Amniotic stem cell (primary cell): Measurements from ENCODE around the gene ASTN2.

ENCODE experiments used
- DNase-seq: peaks from one replicate; lab custom pipeline; 2025; lab: John Stamatoyannopoulos, UW

ASTN2 gene

DNA sequence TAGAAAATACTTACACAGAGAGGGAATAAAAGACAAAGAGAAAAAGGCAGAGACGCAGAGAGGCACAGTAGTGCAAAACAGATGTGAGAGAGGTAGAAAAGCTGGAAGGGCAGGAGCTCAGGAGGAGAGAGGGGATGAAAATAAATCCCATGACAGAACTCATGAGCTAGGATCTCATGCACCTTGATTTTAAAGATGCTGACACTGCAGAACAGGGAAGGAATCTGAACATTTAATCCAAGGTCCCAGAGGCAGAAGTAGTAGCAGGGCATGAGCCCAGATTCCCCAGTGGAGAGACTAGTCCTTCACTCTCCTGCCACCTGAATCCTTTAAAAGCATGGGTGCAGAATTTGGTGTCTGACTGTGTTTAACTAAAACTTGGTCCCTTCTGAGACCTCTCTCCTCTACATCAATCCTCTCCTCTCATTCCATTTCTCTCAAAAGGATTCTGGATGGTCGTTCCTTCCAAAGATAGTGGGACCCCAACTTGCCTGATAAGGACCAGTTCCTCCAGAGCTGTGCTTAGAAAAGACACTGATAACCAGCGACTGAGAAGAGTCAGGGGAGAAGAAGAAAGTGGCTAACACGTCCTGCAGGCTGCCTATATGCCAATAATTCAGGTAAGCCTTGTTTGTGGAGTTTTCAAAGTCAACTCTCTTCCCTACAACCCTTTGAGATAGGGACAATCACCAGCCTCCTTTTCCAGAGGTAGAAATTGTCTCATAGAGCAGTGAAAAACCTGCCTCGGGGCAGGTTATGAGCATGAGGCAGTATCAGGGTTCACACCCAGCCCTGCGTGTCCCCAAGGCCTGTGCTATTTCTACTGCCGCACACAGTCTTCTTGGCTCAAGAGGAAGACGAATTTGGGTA lies 931.0 kb downstream of the ASTN2 start:
- DNase-seq: no peak

DNA sequence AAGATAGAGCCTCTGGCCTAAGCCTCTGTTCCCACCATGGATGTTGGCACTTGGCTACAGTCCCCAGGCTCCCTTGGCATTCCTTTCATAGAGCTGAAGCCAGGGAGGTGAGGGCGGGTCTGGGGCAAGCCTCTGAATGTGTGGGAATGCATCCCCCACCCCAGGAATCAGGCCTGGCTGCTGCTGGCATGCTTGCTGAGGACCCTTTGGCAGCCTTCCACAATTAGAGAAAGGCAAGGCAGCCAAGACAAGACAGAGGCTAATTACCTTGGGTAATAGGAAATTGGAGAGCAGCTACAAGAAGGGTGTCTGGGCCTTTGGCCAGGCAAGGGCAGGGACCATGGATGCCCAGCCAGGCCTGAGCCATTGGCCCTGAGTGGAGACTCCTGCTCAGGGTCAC lies 932.1 kb downstream of the ASTN2 start:
- DNase-seq: no peak

DNA sequence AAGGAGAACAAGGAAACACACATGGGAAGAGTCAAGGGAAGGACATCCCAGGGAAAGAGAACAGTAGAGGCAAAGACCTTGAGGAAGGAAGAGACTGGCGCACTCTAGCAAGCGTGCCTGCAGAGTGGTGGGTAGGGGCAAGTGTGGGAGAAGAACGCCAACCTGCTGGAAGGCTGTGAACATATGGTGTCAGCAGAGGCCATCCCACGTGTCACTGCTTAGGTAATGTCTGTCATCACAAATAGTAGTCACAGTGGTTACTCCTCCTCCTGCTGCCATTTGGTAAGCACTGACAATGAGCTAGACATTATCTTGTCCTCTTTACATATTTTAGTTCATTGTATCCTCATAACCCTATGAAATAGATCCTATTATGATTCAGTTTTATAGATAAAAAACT lies 934.2 kb downstream of the ASTN2 start:
- DNase-seq: no peak

DNA sequence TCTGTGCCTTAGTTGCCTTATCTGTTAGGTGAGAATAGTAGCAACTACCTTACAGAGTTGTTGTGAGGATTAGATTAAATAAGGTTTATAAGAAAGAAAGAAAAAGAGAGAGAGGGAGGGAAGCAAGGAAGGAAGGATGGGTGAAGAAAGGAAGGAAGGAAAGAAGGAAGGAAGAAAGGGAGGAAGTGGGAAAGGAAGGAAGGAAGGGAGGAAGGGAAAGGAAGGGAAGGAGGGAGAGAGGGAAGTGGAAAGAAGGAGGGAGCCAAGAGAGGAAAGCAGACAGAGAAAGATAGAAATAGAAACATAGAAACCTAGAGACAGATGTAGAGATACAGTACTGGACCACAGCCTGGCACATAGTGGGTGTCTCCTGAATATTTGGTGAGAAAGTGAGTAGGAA lies 934.9 kb downstream of the ASTN2 start:
- no peak for DNase-seq

DNA sequence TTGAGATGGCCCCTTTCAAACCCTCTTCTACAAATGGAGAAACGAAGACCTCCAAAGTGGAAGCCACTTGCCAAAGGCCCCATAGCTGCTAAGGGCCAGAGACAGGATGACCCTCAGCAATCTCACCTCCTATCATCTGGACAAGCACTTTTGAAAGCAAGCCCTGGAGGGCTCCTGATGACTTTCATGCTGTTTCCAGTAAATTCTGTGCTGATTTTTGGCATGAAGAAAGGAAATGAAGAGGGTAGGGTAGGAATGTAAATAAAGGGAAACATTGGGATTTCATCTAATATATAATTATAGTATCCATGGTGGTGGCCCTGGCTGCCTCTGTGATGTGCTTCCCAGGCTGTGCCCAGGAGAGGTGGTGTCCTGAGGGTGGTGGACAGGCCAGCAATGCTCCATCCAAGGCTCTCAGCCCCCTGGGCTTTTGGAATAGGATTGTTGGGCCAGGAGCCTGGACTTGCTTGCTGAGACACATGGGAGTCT lies 935.8 kb downstream of the ASTN2 start:
- no peak for DNase-seq

DNA sequence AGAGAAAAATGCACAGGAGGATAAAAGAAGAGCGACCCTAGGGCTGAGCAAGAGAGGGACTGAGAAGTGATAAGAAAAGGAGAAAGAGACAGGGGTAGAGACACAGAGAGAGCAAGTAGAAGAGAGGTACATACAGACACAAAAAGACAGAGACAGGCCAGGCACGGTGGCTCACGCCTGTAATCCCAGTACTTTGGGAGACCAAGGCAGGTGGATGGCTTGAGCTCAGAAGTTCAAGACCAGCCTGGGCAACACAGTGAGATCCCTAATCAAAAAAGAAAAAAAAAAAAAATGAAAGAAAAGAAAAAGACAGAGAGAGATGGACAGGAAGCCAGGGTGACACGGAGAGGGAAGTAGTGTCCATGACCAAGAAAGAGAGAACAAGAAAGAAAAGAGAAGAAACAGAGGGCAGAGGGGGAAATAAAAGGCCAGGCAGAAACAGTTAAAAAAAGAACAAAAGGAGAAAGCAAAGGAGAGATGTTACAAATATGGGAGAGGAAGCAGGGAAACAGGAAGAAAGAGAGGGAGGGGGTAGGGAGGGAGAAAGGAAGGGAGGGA lies 937.2 kb downstream of the ASTN2 start:
- no peak for DNase-seq

DNA sequence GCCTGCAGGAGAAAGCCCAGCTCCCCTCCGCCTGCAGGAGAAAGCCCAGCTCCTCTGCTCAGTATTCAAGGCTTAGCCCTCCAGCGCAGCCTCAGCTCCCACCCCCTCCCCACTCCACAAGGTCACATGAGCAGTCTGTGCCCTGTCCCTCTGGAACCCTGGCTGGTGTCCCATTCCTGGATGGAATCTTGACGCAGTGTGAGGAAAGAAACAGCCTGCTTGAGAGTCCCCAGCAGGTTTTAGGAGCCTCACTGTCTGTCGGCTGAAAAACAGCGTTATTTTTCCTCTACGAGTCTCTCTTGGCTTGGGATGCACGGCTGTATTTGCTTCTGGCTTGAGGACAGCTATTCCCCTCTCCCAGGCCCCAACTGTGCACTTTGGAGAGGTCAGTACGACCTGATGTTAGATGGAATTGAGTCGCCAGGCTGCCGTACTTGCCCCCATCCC lies 937.9 kb downstream of the ASTN2 start:
- no peak for DNase-seq

DNA sequence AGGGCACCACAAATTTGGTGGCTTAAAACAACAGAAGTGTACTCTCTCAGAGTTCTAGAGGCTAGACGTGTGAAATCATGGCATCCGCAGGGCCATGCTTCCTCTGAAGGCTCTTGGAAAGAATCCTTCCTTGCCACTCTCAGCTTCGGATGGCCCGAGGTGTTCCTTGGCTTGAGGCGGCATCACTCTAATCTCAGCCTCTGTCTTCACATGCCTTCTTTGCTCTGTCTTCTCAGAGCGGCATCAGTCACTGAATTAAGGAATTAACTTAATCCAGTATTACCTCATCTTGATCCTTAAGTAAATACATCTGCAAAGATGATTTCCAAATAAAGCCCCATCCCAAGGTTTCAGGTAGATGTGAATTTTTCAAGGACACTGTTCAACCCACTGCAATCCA lies 938.9 kb downstream of the ASTN2 start:
- DNase-seq: no peak

DNA sequence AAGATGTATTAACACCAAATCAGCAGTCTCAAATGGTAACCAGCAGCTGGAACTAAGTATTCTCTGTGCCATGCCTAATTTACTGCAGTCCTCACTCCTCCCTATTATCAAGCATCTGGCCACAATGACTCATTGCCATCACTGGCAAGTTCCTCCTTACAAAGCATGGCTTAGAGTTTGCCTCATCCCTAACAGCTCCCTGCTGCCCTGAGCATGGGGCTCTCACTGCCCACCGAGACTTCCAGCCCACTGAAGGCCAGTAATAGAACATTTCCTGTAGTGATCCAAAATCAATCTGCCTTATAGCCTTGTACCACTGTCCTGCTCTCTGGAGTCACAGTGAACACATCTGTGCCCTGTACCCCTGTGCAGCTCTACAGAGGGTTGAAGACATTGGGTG lies 939.7 kb downstream of the ASTN2 start:
- DNase-seq: no peak

DNA sequence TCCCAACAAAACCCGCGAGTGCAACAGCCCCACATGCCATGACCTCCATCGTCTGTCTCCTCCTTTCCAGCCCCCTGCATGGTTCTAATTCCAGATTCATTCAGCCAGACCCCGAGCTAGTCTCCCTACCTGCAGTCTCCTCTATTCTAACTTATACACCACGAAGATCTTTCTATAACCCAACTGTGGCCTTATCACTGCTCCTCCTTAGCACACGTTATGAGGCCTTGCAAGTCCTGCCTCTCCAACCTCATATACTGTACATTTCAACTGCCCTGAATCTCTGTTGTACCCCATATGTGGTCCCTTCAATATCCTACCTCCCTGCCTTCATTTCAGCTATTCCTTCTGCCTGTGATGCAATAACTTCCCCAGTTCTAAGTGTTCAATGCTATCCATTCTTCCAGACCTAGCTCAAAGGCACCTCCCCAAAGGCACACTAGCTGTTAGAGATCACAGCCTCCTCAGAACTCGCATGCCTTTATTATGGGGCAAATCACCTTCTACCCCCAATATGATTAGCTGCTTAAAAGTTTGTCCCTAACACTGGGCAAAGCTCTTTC lies 942.8 kb downstream of the ASTN2 start:
- DNase-seq: no peak

DNA sequence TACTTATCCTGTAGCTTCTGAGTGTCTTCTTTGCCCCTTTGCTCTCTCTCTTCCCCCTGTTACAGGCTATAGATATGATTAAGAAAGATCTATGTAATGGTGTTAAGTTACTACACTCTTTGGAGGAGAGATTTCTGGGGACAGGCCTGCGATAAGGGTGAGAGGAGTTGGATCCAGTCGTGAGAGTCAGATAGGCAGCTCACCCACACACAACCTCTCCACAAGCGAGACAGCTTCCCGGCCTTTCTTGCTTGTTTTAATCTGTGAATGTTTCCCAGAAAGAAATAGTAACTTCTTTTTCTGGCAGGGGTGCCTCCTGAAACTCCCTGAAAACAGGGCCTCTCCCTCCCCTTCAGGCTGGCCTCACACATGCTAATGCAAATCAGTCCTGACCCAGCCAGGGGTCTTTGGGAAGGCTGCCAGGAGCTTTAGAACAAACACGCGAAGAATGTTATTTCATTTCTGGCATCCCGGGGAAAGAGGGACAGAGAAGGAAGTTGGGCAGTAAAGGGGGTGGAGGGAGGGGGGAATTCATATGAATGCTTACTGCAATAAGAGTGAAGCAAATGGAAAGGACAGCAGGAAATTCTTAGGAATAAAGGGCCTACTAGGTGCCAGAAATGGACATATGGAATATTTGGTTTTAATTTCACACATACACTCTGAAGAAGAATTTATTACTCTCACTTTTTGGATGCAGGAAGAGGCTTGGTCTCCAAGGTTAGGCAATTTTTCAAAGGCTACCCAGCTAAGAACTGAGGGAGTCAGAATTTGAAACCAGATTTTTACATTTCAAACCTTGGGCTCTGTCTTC lies 943.6 kb downstream of the ASTN2 start:
- no peak for DNase-seq

DNA sequence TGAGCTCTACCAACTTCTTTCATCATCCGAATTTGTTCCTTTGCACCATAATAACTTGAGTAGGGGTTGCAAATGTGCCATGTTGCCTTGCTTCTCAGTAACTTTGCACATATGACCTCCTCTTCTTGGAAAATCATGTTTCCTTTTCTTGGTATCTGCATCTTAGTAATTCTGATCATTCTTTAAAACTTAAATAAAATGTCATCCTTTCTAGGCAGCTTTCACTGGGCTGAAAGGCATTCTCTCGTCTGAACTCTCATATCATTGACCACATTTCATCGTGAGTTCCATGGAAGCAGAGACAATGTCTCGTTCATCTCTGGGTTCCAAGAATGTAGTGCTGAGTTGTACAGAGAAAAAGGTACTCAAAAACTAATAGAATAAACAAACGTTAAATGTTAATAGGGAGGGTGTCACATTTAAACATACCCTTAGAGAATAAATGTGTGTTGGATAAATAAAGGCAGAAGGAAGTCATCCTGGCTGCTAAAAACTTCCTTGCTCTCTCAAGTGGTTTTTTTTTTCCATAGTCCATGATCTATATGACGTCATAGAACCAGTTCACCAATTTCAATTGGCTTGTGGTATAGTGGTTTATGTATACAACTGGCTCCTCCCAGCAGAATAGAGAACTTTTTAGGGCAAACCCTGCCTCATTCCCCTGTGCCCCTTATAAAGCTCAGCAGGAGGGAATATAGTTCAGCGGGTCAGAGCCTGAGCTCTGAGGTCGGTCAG lies 945.9 kb downstream of the ASTN2 start:
- no peak for DNase-seq

DNA sequence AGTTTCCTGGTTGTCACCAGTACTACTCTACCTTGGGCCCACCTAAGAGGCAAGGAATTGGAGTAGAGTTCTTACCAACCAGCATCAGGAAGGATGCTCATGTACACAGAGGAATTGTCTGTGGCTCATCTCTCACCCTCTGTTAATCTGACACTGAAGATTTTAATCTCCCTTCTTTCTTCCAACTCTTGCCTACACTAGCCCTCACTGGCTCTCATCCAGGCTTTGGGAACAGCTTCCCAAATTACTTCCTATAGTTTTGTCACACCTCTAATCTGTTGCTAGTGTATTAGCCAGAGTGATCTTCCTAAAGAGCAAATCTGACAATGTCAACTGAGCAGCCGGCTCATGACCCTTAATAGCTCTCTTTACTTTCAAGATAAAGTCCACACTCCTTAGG lies 946.5 kb downstream of the ASTN2 start:
- no peak for DNase-seq

DNA sequence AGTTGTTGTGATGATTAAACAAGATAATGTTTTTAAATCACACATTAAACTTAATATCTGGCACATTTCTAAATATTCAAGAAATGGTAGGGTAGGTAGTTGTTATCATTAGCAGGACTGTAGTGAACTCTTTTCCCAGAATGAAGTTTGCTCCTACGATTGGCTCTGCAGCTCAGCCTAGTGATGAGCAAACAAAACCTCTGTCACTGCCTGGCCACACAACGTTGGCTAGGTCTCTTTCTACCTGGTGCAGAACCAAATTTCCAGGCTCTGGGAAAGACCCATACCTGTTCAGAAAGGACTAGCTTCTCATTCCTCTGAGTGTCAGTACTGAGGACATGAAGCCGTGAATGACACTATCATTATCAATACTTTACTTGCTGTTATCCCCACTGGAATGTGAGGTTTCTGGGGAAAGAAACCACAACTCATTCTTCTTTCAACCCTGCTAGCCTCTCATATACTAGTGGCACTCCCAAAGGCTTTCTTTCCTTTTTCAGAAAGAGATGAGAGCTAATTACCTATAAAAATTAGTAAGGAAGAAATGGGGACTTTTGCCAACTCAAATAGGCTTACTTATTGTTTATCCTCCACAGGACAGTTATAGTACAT lies 947.0 kb downstream of the ASTN2 start:
- no peak for DNase-seq

DNA sequence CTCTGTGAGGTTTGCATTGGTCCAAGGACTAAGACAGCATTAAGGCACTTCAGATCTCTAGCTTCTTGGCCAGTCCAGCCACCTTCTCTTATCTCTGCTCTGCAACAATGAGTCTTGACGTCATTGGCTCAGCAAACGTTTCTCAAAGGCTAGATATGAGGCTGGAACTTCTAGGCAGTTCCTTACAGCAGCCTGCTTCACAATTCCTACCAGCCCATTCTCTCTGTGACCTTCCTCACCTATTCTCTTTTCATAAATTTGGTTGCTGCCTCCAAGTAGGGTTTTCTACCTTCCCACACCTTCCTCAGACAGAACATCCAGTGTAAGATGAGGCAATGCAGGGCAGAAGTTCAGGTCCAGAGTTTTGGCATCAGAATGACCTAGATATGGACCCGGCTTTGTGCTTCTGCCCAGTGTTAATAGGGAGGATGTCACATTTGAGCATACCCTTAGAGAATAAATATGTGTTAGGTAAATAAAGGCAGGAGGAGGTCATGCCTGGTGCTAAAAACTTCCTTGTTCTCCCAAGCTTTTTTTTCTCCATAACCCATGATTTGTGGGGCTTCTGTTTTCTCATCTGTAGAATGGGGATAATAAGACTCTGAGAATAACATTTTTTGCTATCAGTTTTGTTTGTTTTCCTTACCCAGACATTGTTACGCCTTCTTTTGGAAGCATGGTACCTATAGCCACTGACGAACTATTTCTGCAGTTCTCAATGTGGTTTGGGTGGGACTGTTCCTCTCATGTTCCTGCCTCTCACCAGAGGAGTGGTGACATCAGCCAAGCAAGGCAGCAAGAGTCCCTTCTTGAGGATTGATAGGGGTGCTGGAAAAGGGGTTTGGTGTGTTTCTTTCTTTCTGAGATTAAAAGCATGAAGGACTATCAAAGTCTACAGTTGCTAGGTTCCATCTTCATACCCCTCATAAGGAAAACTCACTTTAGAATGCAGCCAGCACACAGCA lies 948.3 kb downstream of the ASTN2 start:
- DNase-seq: no peak

DNA sequence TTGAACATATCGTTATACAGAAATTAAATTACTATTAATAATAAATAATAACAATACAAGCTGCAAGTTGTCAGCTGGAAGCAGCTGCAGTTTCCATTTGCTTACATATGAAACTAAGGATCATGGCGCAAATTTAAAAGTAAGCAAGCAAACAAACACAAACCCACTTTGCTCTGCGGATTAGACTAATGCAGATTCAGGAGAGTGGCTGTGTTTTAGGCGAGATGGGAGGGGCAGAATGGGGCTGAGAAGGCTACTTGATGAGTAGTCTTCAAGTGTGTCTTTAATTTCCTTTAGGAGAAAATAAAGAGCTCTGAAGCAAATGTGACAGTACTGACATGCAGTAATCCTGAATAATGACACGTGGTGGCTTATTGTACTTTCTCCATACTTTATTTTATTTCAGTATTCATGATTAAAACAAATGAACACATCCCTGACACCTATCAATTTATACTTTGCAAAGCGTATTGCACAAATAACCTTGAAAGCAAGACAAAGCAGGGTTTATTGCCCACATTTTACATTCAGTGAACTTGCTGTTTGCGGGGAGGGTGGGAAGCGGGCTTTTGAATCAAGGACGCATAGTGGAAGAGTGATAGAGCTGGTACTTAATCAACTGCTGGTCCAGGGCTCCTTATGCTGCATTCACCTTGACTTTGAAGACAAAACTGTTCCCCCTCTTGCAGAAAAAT lies 949.1 kb downstream of the ASTN2 start:
- DNase-seq: no peak

DNA sequence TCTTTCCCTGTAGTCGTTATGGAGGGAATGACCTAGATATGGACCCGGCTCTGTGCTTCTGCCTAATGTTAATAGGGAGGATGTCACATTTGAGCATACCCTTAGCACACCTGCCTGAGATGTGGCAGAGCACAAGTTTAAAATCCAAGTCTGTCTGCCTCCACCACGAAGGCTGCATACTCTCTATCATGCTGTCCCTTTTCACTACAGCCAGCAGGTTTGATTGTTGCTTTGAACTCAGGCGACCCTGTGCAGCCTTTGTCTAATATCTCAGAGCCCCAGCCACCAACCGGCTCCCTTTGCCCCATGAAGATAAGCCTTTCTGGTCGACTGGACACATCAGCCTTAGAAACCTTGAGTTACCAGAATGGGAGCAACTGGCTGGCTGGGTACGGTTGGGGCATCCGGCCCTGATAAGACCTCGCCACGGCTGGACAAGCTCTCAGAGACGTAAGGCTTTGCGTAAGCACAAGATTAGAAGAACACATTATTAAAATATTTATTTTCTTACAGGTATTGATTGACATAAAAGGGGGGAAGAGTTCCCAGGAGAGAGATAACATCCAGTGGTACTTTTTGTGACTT lies 949.8 kb downstream of the ASTN2 start:
- no peak for DNase-seq

DNA sequence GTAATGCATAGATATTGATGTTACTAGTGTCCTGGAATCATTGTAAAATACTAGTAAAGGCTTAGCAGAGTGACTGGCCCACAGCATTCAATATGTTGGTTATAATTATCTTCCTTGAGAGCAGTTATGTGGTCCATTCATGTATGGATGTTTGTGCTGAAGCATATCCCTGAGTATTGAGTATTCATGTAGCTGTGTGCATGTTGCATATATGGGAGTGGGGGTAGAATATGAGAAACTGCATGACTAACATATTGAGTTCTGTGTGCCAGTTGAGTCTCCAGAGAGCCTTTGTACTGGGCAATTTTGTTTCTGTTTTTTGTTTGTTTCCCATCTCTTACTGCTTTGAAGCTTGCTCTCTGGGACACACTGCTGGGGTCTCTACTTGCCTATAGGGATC lies 950.4 kb downstream of the ASTN2 start:
- no peak for DNase-seq

DNA sequence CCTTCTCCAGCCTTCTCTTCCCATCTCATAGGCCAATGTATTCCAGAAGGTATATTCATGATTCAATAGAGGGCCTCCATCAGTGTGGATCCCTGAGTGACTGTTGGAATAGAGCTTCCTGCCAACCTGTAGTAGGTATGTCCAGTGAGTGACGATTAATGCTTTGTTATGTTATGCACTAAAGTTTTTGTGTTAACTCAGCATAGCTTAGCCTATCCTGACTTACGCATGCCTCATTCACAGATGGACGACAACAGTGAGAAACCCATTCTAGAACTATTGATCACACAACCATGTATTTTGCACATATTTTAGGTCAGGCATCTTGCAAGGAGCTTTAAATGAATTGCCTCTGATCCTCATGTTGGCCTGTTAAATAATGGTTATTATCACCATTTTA lies 953.2 kb downstream of the ASTN2 start:
- DNase-seq: no peak
